Ovary (tissue), 9 donors: ENCODE results near the gene DDN. TPM values are rescaled to one million over a fixed set of nuclear protein-coding genes. Genes with fewer than 3 reads are reported as not detected.

ENCODE experiments used
- DNase-seq, 5 donors: peaks; one replicate each; pipeline ENCODE4 v3.0.0-alpha.2; 2019 to 2020
- H3K27ac ChIP-seq, 2 donors: fragments of 200-600 bp; one replicate each; pipeline versions ENCODE4 v1.5.1 to v1.8.0; 2019 to 2022
- H3K27me3 ChIP-seq: fragments of 200-600 bp; one replicate; pipeline ENCODE4 v1.8.0; 2022
- H3K36me3 ChIP-seq: fragments of 200-600 bp; sonication (generic); one replicate; pipeline ENCODE4 v1.5.1; 2019
- H3K4me1 ChIP-seq: one replicate; pipeline ENCODE4 v1.8.1; 2013; ENCODE audit warnings: mild to moderate bottlenecking, moderate library complexity; ENCODE audit not compliant: insufficient read depth
- H3K4me3 ChIP-seq: fragments of 200-600 bp; sonication (generic); one replicate; pipeline ENCODE4 v1.5.1; 2017
- H3K9me3 ChIP-seq, 2 donors: fragments of 200-600 bp in 1 of 2; sonication (generic) in 1 of 2; one replicate each; pipeline versions ENCODE4 v1.5.1 to v1.8.1; 2013 to 2019; ENCODE audit warnings: mild to moderate bottlenecking in 1 of 2, moderate library complexity in 1 of 2
- CTCF ChIP-seq, 3 donors: fragments of 450-650 bp in 2 of 3; fragments of 200-600 bp in 1 of 3; IDR thresholded peaks; one replicate each; pipeline versions ENCODE4 v1.5.1 to v1.8.0; 2016 to 2022; ENCODE audit warnings: antibody characterized with exemption in 3 of 3, mild to moderate bottlenecking in 1 of 3
- EP300 ChIP-seq: sonication (generic); formaldehyde crosslinking; IDR thresholded peaks from one replicate; pipeline ENCODE4 v1.6.1; 2017; ENCODE audit warnings: antibody characterized with exemption
- POLR2A ChIP-seq: fragments of 450-650 bp; IDR thresholded peaks from one replicate; pipeline ENCODE4 v1.6.1; 2017; ENCODE audit warnings: antibody characterized with exemption, mild to moderate bottlenecking, moderate library complexity
- WGBS, 3 donors: extraction: QIAGEN DNeasy Blood & Tissue Kit in 1 of 3; methylation state at CpG; one replicate each; pipeline versions ENCODE4 v1.1.5 to v1.1.7; 2013 to 2017; 5-methylcytosine and 5-hydroxymethylcytosine counted together
- intact Hi-C, 4 donors: fragments of 100-400 bp; cut with DNase I; formaldehyde crosslinking; loops; one replicate each; pipeline versions ENCODE4 v1.11.0 to v1.15.1; 2022 to 2023
- polyA plus RNA-seq, 2 donors: library from polyadenylated mRNA; stranded (reverse); fragments of 200-250 nt in 1 of 2; fragments of 350-450 nt in 1 of 2; fragmentation: Illumina TruSeq in 1 of 2; extraction: RNeasy Lipid Tissue Mini Kit (QIAGEN cat#74804) in 1 of 2; gene quantifications; one replicate each; pipeline ENCODE4 v1.2.3, GENCODE V29; 2013 to 2014
- total RNA-seq, 7 donors: library from RNA; depleted of rRNA in 2 of 7; stranded (reverse); fragments of >200 nt in 2 of 7; fragmentation: NEBNext Ultra II Directional in 3 of 7; extraction: Animal tissue kit (Norgen Biotek cat#: 25700) in 3 of 7; gene quantifications; one replicate each; pipeline versions ENCODE4 v1.1.0 to v1.2.4, GENCODE V29; 2016 to 2023
- donor health status: DM: no; HTN: no; CAD: no; lungs with moderate emphysema.
- donor health status: DM: no; HTN: no; CAD: no.
- donor health status: Bipolar disorder and iron deficiency.
- donor health status: DM: yes; HTN: yes; CAD: no.
- donor health status: DM: no; HTN: no; CAD: no.
- donor health status: DM: yes; HTN: yes; CAD: no.

The DDN gene
- total and polyA plus RNA-seq, 9 donors: 0.04 to 0.28 (median 0.05) TPM; not detected in 6

DNA sequence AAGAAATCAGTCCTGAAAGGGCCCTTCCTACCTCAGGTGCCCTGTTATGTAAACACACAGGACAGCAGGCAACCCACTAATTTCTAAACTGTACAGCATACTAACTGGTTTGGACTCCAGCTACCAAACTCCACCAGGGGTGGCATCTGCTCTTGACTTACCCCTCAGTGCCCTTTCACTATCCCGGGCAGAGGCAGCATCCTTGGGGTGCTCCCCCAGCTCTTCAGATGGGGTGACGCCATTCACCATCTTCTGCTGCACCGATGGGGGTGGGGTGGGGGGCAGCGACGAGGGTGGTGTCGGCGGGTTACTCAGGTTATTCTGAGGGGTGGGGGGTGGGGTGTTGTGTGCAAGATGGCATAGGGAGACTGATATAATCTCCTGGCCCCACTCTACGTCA lies 30.9 kb upstream of the DDN start:
- H3K36me3 ChIP-seq: no peaks in the 10 kb centered on the region
- no peak for DNase-seq
- no peaks in the 10 kb centered on the region for H3K9me3 ChIP-seq
- H3K4me1 ChIP-seq: no peaks in the 10 kb centered on the region
- no peak overlapping the region for H3K27ac ChIP-seq
- TF ChIP-seq CTCF (IDR thresholded peaks at IDR 0.05) (no peak), POLR2A (no peak), EP300 (no peak)
- no peak overlapping the region for H3K4me3 ChIP-seq
- H3K27me3 ChIP-seq: no peaks in the 10 kb centered on the region
- WGBS, 3 donors: 87 to 89% (median 89%) methylated on average over 8 of the region's 8 CpGs
- intact Hi-C loops: no loop called here

GRCh38 chr12:49028666-49029275 lies 29.6 kb upstream of the DDN start:
- H3K4me1 ChIP-seq: no peaks in the 10 kb centered on the region
- DNase-seq: peak in 1 of 5 donors; percentile 20
- intact Hi-C loops: no loop called here
- 78 to 80% (median 78%) methylated on average over 10 of the region's 10 CpGs for WGBS, 3 donors
- no peaks in the 10 kb centered on the region for H3K36me3 ChIP-seq
- H3K4me3 ChIP-seq: no peak overlapping the region
- H3K9me3 ChIP-seq: no peaks in the 10 kb centered on the region
- no peak for TF ChIP-seq POLR2A
- TF ChIP-seq EP300: no peak
- no peak for TF ChIP-seq CTCF (IDR thresholded peaks at IDR 0.05)
- H3K27ac ChIP-seq: no peak overlapping the region
- H3K27me3 ChIP-seq: no peaks in the 10 kb centered on the region

DNA sequence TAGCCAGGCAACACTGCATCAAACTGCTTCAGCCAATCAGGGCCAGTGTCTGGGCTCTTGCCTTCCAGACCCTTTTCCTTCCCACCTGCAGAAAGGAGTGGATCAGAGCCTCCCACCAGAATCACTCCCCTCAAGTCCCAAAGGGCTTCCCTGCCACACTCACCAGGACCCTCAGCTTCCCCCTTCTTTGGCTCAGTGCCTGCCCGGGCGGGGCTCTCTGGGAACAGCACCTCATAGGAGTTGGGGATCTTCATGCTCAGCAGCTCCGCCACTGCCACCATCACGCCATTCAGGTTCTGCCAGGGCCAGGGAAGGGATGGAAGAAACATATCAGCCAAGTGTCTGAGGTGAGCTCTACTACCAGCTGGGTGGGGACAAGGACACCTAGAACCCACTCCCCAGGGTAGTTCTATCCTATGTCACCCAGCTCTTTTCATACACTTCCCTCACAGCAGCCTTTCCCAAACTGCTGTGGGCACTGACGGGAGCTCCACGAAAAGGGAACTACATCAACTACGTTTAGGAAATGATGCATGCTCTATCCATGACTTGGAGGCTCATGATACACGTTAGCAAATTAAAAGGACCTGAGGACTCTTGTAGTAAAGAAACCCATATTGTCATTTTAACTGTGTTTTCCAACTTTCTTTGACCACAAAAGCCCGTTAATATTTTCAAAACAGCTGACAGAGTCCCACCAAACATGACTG lies 28.8 kb upstream of the DDN start:
- H3K9me3 ChIP-seq: no peaks in the 10 kb centered on the region
- TF ChIP-seq POLR2A: no peak
- no peak for TF ChIP-seq EP300
- TF ChIP-seq CTCF (IDR thresholded peaks at IDR 0.05): no peak
- H3K27me3 ChIP-seq: no peaks in the 10 kb centered on the region
- peak in 1 of 5 donors; percentile 33 for DNase-seq
- H3K27ac ChIP-seq: no peak overlapping the region
- intact Hi-C loops: no loop called here
- WGBS, 3 donors: 88 to 92% (median 89%) methylated on average over 9 of the region's 9 CpGs
- no peak overlapping the region for H3K4me3 ChIP-seq
- H3K36me3 ChIP-seq: no peaks in the 10 kb centered on the region
- H3K4me1 ChIP-seq: no peaks in the 10 kb centered on the region

DNA sequence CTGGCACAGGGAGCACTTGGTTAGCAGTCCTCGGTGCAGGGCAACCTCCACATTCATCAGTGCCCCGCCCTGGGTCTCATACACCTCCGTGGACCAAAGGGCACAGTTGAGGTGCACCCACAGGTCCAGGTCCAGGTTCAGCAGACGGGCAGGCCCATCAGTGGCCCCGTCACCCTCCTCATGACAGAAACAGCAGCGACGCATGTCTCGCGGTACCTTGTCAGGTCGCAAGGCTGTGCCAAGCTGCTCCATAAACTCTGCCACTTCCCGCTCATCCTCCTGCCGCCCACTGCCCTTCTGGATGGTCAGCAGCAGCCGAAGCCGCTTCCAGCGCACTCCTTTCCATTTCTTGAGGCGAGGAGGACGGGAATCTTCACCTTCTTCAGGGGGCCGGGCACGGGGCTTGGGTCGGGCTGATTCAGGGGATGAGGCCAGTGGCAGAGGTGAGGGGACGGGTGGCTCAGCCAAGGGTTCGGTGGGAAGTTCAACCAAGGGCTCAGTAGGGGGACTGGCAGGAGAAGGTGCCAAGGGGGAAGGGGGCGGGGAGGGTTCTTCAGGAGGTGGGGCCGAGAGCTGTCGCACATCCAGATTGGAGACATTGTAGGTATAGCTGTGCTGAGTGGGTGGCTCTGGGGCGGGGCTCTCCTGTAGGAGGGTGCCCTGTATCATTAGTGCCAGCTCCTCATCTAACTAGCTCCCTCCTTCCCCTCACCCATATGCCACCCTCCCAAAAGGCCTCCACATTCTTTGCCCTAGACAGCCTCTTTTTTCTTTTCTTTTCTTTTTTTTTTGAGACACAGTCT lies 27.7 kb upstream of the DDN start:
- no peak overlapping the region for H3K27ac ChIP-seq
- no peaks in the 10 kb centered on the region for H3K36me3 ChIP-seq
- H3K27me3 ChIP-seq: no peaks in the 10 kb centered on the region
- peak in 2 of 5 donors; percentile 23 to 25 for DNase-seq
- intact Hi-C loops: no loop called here
- H3K9me3 ChIP-seq: no peaks in the 10 kb centered on the region
- H3K4me1 ChIP-seq: no peaks in the 10 kb centered on the region
- 93 to 94% (median 94%) methylated on average over 25 to 26 of the region's 26 CpGs for WGBS, 3 donors
- H3K4me3 ChIP-seq: no peak overlapping the region
- no peak for TF ChIP-seq POLR2A
- no peak for TF ChIP-seq CTCF (IDR thresholded peaks at IDR 0.05)
- TF ChIP-seq EP300: no peak
